ENCODE measurements around the gene ERCC8.

ERCC8 gene

GRCh38 chr5:60830581-60831127 lies 114.2 kb downstream of the ERCC8 start:
- no peak for DNase-seq

GRCh38 chr5:60829490-60830266 lies 115.2 kb downstream of the ERCC8 start:
- no peak for DNase-seq

- DNase-seq = no peak
These were observed 117.7 kb downstream of the ERCC8 start for GRCh38 chr5:60827201-60827600.

- DNase-seq = no peak
These were observed 118.2 kb downstream of the ERCC8 start for GRCh38 chr5:60826653-60827052.

Measured in GDM1 (cell line).